GM21528 (cell line): Measurements from ENCODE around the gene C1orf122.

Experiments used
- ATAC-seq: cut with Tn5 transposase; IDR thresholded peaks from one replicate; pipeline ENCODE4 v1.9.1; 2021; ENCODE audit warnings: mild to moderate bottlenecking, moderate library complexity; ENCODE audit not compliant: unreplicated experiment, low FRiP score

C1orf122 gene

DNA sequence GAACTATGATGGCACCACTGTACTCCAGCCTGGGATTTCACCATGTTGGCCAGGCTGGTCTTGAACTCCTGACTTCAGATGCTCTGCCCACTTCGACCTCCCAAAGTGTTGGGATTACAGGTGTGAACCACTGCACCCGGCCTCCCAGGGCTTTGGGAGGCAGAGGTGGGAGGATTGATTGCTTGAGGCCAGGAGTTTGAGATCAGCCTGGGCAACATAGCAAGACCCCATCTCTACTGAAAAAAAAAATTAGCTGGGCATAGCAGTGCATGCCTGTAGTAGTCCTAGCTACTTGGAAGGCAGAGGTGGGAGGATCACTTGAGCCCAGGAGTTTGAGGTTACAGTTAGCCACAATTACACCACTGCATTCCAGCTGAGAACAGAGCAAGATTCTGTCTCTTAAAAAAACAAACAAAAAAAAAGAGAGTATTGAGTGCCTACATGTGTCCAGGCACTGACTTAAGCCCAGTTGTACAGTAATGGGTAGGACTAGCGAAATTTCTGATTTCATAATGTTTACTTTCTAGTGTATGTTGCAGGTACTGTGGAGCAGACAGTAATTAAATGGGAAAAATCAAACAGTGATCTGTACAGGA lies 9.7 kb upstream of the C1orf122 start:
- no peak for ATAC-seq

DNA sequence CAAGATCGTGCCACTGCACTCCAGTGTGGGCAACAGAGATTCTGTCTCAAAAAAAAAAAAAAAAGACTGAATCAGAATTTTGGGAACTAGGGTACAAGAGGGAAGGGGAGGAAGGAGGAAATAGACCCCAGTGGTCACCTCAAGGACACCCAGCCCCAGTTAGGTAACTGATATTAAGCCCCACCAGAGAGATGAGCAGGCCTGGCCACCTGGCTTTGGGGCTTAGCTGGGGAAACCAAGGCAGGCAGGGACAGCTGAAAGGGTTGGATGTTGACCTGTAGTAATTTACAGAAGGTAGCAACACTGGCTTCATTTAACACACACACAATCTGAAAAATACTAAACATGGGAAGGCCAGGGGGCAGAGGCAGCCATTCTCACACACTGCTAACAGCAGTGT lies 5.2 kb upstream of the C1orf122 start:
- no peak for ATAC-seq

DNA sequence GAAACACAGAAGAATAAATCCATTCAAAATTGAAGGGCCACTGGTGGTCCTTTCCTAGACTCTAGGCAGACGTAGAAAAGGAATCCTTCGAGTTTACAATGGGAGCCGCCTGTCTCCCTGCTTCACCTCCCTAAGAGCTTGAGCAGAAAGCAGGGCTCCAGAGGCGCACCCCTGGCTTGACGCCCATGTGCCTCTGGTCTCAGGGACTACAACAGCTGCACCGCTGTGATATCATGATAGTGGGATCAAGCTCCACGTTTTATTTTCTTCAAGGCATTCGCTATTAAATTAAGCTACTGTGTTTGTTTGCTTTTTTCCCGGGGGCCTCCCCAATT lies 403 bp upstream of the C1orf122 start:
- no peak for ATAC-seq

DNA sequence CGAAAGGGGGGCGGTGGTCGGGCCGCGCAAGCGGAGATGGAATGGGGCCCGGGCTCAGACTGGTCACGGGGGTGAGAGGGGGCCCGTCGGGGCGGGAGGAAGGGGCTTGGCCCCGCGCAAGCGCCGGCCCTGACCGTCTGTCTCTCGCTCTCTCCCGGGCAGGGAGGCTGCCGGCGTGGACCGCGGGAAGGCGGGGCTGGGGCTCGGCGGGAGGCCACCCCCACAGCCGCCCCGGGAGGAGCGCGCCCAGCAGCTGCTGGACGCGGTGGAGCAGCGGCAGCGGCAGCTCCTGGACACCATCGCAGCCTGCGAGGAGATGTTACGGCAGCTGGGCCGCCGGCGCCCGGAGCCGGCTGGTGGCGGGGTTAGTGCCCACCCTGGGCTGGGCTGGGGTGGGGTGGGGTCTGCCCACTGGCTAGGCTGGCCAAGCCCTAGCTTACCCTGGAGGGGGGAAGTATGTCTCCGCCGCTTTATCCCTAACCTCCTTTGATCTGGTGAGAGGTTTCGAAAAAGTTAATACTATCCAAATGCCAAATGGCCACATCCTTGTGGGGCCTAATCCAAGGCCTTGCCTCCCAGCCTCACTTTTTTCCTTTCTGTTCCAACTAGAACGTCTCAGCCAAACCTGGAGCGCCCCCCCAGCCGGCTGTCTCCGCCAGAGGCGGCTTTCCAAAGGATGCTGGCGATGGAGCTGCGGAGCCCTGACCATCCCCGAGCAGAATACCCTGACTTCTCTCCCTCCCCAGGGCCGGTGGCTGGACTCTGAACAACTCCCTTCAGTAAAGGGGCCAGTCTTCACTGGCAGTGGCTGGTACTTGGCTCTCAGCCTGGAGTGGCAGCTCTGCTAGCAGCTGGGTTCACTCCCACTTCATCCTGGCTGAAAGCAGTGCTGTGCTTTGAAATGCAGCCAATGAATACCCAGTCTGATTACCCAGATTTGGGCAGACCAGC lies 1.1 kb downstream of the C1orf122 start:
- ATAC-seq, result peak; percentile 40

DNA sequence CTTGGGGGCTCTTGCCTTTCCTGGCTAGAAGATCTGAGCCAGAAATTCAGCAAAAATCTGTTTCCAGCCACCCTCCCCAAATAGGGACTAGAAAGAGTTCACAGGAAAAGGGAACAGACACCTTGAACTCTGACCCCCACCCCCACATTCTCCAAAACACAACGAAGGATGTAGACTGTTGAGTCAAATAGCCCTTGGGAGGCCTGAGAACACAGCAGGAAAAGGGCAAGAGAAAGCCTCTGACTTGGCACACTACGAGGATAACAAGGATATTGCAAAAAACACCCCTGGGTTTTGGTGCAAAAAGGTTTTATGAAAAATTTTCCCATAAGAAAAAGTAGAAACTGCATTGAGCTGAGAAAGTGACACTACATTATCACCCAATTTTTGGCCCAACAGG lies 2.4 kb downstream of the C1orf122 start:
- no peak for ATAC-seq

DNA sequence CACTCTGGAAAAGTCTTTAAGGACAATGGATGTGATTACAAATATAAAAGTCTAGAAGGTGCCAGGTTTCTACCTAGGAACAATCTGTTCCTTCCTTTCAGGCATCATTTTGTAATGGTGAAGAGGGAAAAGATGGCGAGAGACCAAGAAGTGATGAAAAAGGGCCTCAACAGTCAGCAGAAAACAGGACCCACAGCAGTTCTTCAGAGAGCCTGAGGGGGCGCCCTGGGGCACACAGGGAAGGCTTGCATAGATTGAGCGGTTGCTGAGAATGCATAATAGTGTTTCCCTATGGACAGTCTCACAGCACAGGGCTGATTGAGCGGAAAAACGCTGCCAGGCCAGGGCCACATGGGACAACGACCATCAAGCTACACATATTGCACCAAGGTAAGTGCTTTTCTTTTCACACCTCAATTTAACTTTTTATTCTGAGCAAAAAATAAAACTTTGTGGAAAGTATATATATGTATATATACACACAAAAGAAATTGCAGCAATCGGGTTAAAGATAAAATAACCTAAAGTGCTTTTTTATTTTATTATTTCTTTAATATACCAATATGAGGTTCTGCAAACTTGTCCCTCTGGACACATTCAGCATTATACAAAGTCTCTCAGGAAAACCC lies 3.6 kb downstream of the C1orf122 start:
- ATAC-seq, result no peak

DNA sequence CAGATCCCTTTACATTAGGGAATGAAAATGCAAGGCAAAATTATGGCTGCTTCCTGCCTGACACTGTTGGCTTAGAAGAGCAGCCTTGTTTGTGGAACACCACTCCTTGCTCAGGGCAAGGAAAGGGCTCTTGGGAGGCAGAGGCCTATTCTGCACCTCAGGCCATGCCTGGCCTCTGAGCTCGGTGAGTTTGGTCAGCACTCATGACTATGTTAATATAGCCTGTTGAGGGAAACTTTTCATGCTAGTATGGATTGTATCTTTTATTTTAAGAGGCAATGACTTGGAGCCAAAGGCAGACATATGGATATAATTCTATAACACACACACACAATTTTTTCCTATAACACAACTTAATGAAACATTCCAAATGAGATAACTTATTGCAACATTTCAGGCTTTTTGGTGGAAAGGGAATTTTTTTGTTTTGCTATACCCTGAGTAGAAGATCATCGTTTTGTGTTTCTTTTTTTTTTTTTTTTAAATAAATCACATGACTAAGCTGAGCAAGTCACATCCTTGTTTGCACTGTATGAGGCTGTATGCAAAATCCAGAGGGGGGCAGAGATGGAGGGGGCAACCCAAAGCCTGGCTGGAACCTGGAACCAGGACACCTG lies 6.0 kb downstream of the C1orf122 start:
- no peak for ATAC-seq

DNA sequence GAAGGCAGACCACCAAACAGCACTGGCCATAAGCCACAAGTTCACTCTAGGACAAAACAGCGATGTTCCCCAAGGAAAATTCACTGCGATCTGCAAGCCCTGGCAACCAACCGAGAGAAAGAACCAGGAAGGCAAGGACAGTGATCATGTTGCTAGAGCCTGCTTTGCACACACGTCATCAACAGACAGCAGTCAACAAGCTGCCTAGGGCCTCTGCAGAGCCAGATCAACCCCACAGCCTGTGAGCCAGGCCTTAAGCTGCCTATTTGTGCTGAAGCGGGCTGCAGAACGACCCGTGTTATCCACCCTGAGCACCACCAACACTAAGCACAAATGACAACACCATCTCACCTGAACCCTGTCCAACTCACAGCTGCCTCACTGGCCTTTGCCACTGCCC lies 6.7 kb downstream of the C1orf122 start:
- ATAC-seq, result no peak

DNA sequence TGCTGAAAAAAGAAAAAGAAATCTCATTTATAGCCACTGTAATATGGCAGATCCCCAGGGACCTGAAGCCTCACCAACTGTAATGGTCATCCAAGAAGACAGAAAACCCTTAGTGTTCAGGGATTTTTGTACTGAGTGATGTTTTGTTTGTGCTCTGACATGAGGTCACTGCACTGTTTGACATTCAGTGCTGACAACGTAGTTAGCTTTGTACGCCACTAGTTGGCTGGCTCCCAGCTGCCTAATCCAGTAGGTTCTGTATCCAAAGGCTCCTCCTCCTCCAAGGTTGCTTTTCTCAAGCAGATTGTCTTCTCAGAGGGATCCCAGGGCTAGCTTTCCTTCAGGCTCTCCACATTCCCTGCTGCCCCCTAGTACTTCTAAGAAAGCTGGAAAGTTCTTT lies 9.9 kb downstream of the C1orf122 start:
- no peak for ATAC-seq

DNA sequence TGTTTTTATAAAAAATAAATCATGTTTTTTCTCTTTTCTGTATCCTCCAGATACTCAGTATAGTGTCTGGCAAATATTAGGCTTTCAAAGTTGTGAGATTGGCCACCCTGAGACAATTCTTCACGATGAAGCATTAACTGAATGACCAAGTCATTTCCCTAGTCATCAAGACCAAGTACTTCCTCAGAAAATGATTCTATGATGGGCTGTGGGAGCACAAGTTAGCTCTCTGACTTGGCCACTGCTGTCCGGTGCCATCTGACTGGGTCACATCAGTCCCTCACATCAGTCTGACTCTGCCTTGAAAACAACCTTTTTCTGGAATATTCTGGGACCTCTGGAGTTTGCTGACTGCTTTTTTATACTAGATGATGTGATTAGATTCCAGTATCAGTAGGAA lies 13.9 kb downstream of the C1orf122 start:
- no peak for ATAC-seq

DNA sequence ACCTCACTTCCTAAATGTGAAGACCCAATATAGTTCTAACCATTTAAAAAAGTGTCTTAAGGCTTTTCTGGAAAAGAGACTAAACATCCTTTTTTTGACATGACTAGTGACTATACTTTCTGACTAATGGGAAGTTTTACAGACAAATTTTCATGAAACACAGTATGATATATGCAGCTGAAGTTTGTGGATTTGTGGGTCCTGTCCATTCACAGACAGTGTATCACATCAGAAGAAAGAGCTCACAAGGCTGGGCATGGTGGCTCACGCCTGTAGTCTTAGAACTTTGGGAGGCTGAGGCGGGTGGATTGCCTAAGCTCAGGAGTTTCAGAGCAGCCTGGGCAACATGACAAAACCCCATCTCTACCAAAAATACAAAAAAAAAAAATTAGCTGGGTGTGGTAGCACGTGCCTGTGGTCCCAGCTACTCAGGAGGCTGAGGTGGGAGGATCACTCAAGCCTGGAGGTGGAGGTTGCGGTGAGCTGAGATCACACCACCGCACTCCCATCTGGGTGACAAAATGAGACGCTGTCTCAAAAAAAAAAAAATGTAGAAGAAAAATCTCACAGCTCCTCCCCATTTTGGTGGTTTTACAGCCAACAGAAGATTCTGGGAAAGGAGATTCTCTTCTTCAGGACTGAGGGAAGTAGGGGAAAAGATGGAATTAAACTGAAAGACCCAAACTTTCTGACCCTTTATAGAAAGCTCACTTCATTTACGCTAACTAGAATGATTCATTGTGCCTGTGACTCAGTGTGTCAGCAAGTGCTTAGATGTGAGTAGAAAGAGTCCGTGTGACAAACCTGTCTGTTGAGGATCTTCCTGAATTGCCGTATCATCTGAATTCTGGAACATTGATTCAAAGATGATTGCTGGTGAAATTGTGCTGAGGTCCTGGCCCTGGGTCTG lies 15.6 kb downstream of the C1orf122 start:
- no peak for ATAC-seq

DNA sequence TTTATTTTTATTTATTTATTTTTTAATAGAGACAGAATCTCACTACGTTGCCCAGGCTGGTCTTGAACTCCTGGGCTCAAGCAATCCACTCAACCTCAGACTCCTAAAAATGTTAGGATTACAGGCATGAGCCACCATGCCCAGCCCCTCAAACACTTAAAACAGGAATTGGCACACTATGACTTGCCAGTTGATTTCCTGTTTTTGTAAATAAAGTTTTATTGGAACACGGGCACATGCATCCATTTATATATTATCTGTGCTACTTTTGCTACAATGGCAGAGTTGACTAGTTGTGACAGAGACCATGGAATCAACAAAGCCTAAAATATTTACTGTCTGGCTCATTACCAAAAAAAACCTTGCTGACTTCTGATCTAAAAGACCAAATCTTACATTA lies 16.4 kb downstream of the C1orf122 start:
- ATAC-seq, result no peak

DNA sequence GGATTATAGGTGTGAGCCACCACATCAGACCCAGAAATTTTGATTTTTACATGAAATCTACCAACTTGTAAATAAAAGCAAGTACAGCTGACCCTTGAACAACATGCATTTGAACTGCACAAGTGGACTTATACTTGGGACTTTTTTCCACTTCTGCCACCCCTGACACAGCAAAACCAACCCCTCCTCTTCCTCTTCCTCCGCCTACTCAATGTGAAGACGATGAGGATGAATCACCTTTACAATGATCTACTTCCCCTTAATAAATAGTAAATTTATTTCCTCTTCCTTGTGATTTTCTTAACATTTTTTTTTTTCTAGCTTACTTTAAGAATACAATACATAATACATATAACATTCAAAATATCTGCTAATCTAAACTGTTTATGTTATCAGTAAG lies 17.9 kb downstream of the C1orf122 start:
- ATAC-seq, result no peak

DNA sequence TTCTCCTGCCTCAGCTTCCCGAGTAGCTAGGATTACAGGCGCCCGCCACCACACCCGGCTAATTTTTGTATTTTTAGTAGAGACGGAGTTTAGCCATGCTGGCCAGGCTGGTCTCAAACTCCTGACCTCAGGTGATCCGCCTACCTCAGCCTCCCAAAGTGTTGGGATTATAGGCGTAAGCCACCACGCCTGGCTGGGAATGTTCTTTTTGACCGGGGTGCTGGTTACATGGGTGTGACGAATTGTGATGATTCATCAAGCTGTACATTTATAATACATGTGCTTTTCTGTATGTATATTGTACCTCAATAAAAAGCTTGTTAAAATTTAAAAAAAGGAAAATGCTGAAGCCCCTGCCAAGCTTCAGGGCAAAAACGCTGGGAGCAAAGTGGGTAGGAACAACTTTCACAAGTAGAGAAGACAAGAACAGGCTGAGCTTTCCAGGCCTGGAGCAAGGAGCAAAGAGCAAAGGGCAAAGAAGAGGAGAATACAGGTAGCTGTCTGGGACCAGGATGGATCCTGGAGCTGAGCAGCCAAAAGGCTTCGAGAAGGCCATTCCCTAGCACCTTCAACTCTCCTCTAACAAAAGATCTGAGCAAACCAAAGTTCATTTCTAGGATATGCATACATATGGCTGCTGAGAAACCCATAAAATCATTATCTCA lies 21.0 kb downstream of the C1orf122 start:
- no peak for ATAC-seq

DNA sequence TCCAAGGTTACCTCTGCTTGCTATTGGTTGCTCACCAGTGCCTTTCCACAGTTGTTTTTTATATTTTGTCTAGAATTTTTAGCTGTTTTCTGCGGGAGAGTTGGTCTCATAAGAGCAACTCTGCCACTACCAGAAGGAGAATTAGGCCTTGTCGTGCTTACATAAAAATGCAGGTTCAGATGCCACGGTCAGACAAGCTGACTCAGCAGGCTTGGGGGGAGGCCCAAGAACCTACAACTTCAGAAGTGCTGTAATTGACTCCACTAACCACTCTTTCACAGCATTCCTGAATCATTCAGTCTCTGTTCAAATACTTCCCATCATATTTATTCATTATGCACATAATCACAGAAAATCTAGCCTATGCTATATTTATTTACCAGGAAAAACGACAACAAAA lies 23.5 kb downstream of the C1orf122 start:
- ATAC-seq, result no peak

DNA sequence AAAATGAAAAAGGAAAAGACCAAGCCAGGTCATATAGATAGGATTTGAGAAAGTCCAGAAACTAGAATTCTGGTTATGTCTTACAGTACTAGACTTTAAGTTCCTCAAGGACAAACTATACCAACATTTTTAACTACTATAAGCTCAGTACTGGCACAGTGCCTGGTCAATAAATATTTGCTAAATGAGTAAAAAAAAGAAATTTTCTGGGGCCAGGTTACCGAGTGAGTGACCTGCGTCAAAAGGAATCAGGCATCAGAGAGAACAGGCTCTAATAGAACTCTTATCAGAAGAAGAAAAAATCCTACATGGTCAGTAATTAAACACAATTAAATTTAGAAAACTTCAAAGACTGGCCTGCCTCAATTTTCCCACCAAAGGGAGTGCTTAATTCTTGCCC lies 24.2 kb downstream of the C1orf122 start:
- ATAC-seq, result no peak

DNA sequence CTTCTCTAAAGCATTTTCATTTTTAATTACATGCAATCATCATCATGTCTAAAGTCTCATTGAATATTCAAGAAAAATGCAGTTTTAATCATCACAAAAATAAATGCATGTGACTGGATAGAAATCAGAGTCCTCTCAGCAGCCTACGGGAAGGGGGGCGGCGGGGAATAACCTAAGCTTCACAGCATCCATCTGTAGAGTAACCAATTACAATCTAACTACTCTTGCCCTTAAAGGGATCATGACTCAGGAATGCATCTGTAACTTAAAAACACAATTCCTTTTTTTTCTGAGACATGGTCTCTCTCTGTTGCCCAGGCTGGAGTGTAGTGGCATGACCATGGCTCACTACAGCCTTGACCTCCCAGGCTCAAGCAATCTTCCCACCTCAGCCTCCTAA lies 29.2 kb downstream of the C1orf122 start:
- no peak for ATAC-seq

DNA sequence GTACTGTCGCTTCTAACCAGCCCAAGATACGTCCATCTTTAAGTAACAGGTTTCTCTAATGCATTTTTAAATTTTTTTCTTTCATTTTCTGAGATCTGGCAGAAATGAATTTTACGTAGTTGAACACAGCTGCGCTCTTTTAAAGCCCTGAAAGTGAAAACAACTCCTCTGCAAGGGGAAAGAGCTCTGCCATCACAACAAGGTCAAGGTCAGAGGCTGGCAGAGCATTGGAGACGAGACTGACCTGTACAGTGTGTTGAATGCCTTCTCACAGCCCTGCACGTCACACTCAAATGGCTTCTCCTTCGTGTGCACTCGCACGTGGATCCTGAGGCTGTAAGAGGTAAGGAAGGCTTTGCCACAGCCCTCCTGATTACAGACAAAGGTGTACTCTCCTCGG lies 32.1 kb downstream of the C1orf122 start:
- ATAC-seq, result no peak

DNA sequence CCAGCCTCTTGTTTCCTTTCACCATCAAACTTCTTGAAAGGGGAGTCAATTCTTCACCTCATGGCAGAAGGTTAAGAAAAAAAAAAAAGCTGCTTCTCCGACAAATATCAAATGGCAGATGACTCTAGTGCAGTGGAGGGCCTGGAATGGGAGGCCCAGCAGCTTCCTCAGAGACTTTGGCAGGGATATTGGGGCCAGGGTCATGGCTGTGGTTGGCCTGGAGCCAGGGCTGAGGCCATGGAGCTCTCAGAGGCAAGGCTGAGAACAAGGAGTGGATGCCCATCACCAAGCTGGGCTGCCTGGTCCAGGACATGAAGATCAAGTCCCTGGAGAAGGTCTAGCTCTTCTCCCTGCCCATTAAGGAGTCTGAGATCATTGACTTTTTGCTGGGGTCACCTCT lies 33.1 kb downstream of the C1orf122 start:
- ATAC-seq, result no peak

DNA sequence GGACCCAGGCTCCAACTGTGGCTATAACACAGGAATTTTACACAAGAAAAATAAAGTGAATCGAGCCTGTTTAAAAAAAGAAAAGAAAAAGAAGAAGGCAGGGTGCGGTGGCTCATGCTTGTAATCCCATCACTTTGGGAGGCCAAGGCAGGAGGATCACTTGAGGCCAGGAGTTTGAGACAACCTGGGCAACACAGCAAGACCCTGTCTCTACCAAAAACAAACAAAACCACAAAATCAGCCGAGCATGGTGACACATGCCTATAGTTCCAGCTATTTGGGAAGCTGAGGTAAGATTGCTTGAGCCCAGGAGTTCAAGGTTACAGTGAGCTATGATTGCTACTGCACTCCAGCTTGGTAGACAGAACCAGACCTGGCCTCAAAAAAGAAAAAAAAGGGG lies 34.1 kb downstream of the C1orf122 start:
- ATAC-seq, result no peak
